Activated CD4-positive, alpha-beta T cell treated with anti-CD3 and anti-CD28 coated beads, Interleukin-2, amount 10 ng/mL, durations not matched to agents 7 days and 5 days (primary cell): ENCODE measurements around the gene PITPNC1. TPM values are rescaled to one million over a fixed set of nuclear protein-coding genes. Genes with fewer than 3 reads are reported as not detected.

Source experiments
- CTCF ChIA-PET: fragments of 350-600 bp; sonication (Branson Sonifier 250); formaldehyde crosslinking; loops from one replicate; lab custom pipeline; 2021; ENCODE audit warnings: antibody characterized with exemption; lab: Charles Lee
- POLR2A ChIA-PET: fragments of 350-600 bp; sonication (Branson Sonifier 250); formaldehyde crosslinking; loops from one replicate; lab custom pipeline; 2021; ENCODE audit warnings: antibody characterized with exemption; lab: Charles Lee
- DNase-seq: peaks from one replicate; pipeline ENCODE4 v3.0.0-alpha.2; 2020
- H3K27ac Mint-ChIP-seq: one replicate; pipeline ENCODE4 v1.8.0; 2021; ENCODE audit warnings: mild to moderate bottlenecking, moderate library complexity, mixed read lengths
- H3K27me3 Mint-ChIP-seq: one replicate; pipeline ENCODE4 v1.8.0; 2021; ENCODE audit warnings: mixed read lengths
- H3K36me3 Mint-ChIP-seq: one replicate; pipeline ENCODE4 v1.8.0; 2021; ENCODE audit warnings: low read depth, mixed read lengths
- H3K4me1 Mint-ChIP-seq: one replicate; pipeline ENCODE4 v1.8.0; 2021; ENCODE audit warnings: mixed read lengths
- H3K4me3 Mint-ChIP-seq: one replicate; pipeline ENCODE4 v1.8.0; 2021; ENCODE audit warnings: mild to moderate bottlenecking, moderate library complexity, mixed read lengths
- H3K9me3 Mint-ChIP-seq: one replicate; pipeline ENCODE4 v1.8.0; 2021; ENCODE audit warnings: mixed read lengths
- total RNA-seq, 2 experiments: library from RNA; stranded (reverse); gene quantifications; one replicate each; pipeline ENCODE4 v1.2.3, GENCODE V29; 2021

Gene PITPNC1
- total RNA-seq, 2 experiments from 2014 or later, result 57.0 to 67.1 TPM

- no peaks in the 10 kb centered on the region for H3K9me3 Mint-ChIP-seq
- ChIA-PET CTCF (no interaction called here), POLR2A (no interaction called here)
These were observed 230.0 kb downstream of the PITPNC1 start for GRCh38 chr17:67606896-67607604.

GRCh38 chr17:67610061-67610460, 233.0 kb downstream of the PITPNC1 start:
- Mint-ChIP-seq H3K27me3 (no peaks in the 10 kb centered on the region), H3K36me3 (peaks cover 3% of the 10 kb centered on the region), H3K9me3 (no peaks in the 10 kb centered on the region), H3K4me1 (peaks cover 6% of the 10 kb centered on the region), H3K4me3 (no peak overlapping the region), H3K27ac (no peak overlapping the region)
- CTCF ChIA-PET, result interaction anchor here (0.7 kb wide), 1 partner anchor 185 kb away, joined by 3 read pairs; no protein-coding TSS in a partner anchor
- POLR2A ChIA-PET, result no interaction called here
- DNase-seq, result no peak

More at GRCh38 chr17:67606896-67607604, 230.0 kb downstream of the PITPNC1 start:
- no peak overlapping the region for H3K27ac Mint-ChIP-seq
- peaks cover 7% of the 10 kb centered on the region for H3K4me1 Mint-ChIP-seq
- DNase-seq, result no peak
- H3K4me3 Mint-ChIP-seq, result no peak overlapping the region
- peaks cover 3% of the 10 kb centered on the region for H3K36me3 Mint-ChIP-seq
- no peaks in the 10 kb centered on the region for H3K27me3 Mint-ChIP-seq

- H3K36me3 Mint-ChIP-seq, result peaks cover 3% of the 10 kb centered on the region
- no peaks in the 10 kb centered on the region for H3K9me3 Mint-ChIP-seq
- no peak overlapping the region for H3K4me3 Mint-ChIP-seq
- ChIA-PET POLR2A (no interaction called here), CTCF (interaction anchor here (0.6 kb wide), 1 partner anchor 189 kb away, joined by 3 read pairs; no protein-coding TSS in a partner anchor)
- no peaks in the 10 kb centered on the region for H3K27me3 Mint-ChIP-seq
- H3K27ac Mint-ChIP-seq, result no peak overlapping the region
- DNase-seq, result no peak
- peaks cover 6% of the 10 kb centered on the region for H3K4me1 Mint-ChIP-seq
These were observed 236.9 kb downstream of the PITPNC1 start for GRCh38 chr17:67613961-67614360.

- Mint-ChIP-seq H3K4me1 (peaks cover 6% of the 10 kb centered on the region), H3K27me3 (no peaks in the 10 kb centered on the region), H3K9me3 (no peaks in the 10 kb centered on the region), H3K4me3 (no peak overlapping the region), H3K36me3 (no peaks in the 10 kb centered on the region), H3K27ac (no peak overlapping the region)
- ChIA-PET CTCF (interaction anchor here (0.8 kb wide), 1 partner anchor 14 kb away, joined by 3 read pairs; no protein-coding TSS in a partner anchor), POLR2A (no interaction called here)
- no peak for DNase-seq
These were observed 238.0 kb downstream of the PITPNC1 start for GRCh38 chr17:67615011-67615561.

GRCh38 chr17:67615736-67616135, 238.7 kb downstream of the PITPNC1 start:
- H3K4me1 Mint-ChIP-seq, result peaks cover 6% of the 10 kb centered on the region
- CTCF ChIA-PET, result interaction anchor here (0.8 kb wide), 1 partner anchor 13 kb away, joined by 3 read pairs; no protein-coding TSS in a partner anchor
- peaks cover 2% of the 10 kb centered on the region for H3K36me3 Mint-ChIP-seq
- no peak overlapping the region for H3K4me3 Mint-ChIP-seq
- no peak overlapping the region for H3K27ac Mint-ChIP-seq
- POLR2A ChIA-PET, result no interaction called here
- no peaks in the 10 kb centered on the region for H3K27me3 Mint-ChIP-seq
- no peak for DNase-seq
- no peaks in the 10 kb centered on the region for H3K9me3 Mint-ChIP-seq

- H3K4me1 Mint-ChIP-seq, result no peaks in the 10 kb centered on the region
- ChIA-PET POLR2A (interaction anchor here (0.6 kb wide), 1 partner anchor 12 kb away, joined by 5 read pairs; no protein-coding TSS in a partner anchor), CTCF (no interaction called here)
These were observed 240.3 kb downstream of the PITPNC1 start for GRCh38 chr17:67617304-67617899.

GRCh38 chr17:67619555-67619954, 242.5 kb downstream of the PITPNC1 start:
- no peak for DNase-seq
- CTCF ChIA-PET, result no interaction called here
- POLR2A ChIA-PET, result no interaction called here
- Mint-ChIP-seq H3K4me1 (no peaks in the 10 kb centered on the region), H3K27me3 (no peaks in the 10 kb centered on the region), H3K27ac (no peak overlapping the region), H3K4me3 (no peak overlapping the region), H3K36me3 (peaks cover 2% of the 10 kb centered on the region), H3K9me3 (no peaks in the 10 kb centered on the region)

More at GRCh38 chr17:67617304-67617899, 240.3 kb downstream of the PITPNC1 start:
- H3K9me3 Mint-ChIP-seq, result no peaks in the 10 kb centered on the region
- no peak overlapping the region for H3K4me3 Mint-ChIP-seq
- H3K36me3 Mint-ChIP-seq, result peaks cover 2% of the 10 kb centered on the region
- H3K27ac Mint-ChIP-seq, result no peak overlapping the region
- H3K27me3 Mint-ChIP-seq, result no peaks in the 10 kb centered on the region
- no peak for DNase-seq

GRCh38 chr17:67620088-67620487, 243.0 kb downstream of the PITPNC1 start:
- ChIA-PET POLR2A (no interaction called here), CTCF (interaction anchor here (0.6 kb wide), 1 partner anchor 915 kb away, joined by 5 read pairs; no protein-coding TSS in a partner anchor)
- Mint-ChIP-seq H3K36me3 (peaks cover 2% of the 10 kb centered on the region), H3K27ac (no peak overlapping the region), H3K4me3 (no peak overlapping the region), H3K4me1 (no peaks in the 10 kb centered on the region), H3K27me3 (no peaks in the 10 kb centered on the region), H3K9me3 (no peaks in the 10 kb centered on the region)
- DNase-seq, result no peak

- POLR2A ChIA-PET, result no interaction called here
- CTCF ChIA-PET, result interaction anchor here (0.6 kb wide), 1 partner anchor 915 kb away, joined by 5 read pairs; no protein-coding TSS in a partner anchor
- Mint-ChIP-seq H3K36me3 (peaks cover 2% of the 10 kb centered on the region), H3K4me3 (no peak overlapping the region), H3K9me3 (no peaks in the 10 kb centered on the region), H3K27me3 (no peaks in the 10 kb centered on the region), H3K4me1 (no peaks in the 10 kb centered on the region), H3K27ac (no peak overlapping the region)
- no peak for DNase-seq
These were observed 243.6 kb downstream of the PITPNC1 start for GRCh38 chr17:67620636-67621035.

- CTCF ChIA-PET, result no interaction called here
- POLR2A ChIA-PET, result no interaction called here
- Mint-ChIP-seq H3K4me3 (no peak overlapping the region), H3K27ac (no peak overlapping the region), H3K4me1 (no peaks in the 10 kb centered on the region), H3K36me3 (peaks cover 4% of the 10 kb centered on the region), H3K27me3 (no peaks in the 10 kb centered on the region), H3K9me3 (no peaks in the 10 kb centered on the region)
- DNase-seq, result no peak
These were observed 246.7 kb downstream of the PITPNC1 start for GRCh38 chr17:67623767-67624166.

- no peaks in the 10 kb centered on the region for H3K27me3 Mint-ChIP-seq
- H3K4me3 Mint-ChIP-seq, result no peak overlapping the region
- POLR2A ChIA-PET, result no interaction called here
- no peak for DNase-seq
- no peaks in the 10 kb centered on the region for H3K4me1 Mint-ChIP-seq
- H3K36me3 Mint-ChIP-seq, result peaks cover 4% of the 10 kb centered on the region
- CTCF ChIA-PET, result no interaction called here
- no peaks in the 10 kb centered on the region for H3K9me3 Mint-ChIP-seq
- no peak overlapping the region for H3K27ac Mint-ChIP-seq
These were observed 248.0 kb downstream of the PITPNC1 start for GRCh38 chr17:67624886-67625656.

GRCh38 chr17:67625971-67626370, 248.9 kb downstream of the PITPNC1 start:
- Mint-ChIP-seq H3K4me1 (no peaks in the 10 kb centered on the region), H3K9me3 (no peaks in the 10 kb centered on the region), H3K4me3 (no peak overlapping the region), H3K36me3 (peaks cover 2% of the 10 kb centered on the region), H3K27ac (no peak overlapping the region), H3K27me3 (no peaks in the 10 kb centered on the region)
- POLR2A ChIA-PET, result no interaction called here
- CTCF ChIA-PET, result no interaction called here
- DNase-seq, result no peak
